Activated naive CD4-positive, alpha-beta T cell treated with Interleukin-2 at 50 U/mL for 16 hours (primary cell): ENCODE results near the gene SPATA31E1.

Experiments used
- DNase-seq: peaks from one replicate; pipeline ENCODE4 v3.0.0-alpha.2; 2020

SPATA31E1 gene

DNA sequence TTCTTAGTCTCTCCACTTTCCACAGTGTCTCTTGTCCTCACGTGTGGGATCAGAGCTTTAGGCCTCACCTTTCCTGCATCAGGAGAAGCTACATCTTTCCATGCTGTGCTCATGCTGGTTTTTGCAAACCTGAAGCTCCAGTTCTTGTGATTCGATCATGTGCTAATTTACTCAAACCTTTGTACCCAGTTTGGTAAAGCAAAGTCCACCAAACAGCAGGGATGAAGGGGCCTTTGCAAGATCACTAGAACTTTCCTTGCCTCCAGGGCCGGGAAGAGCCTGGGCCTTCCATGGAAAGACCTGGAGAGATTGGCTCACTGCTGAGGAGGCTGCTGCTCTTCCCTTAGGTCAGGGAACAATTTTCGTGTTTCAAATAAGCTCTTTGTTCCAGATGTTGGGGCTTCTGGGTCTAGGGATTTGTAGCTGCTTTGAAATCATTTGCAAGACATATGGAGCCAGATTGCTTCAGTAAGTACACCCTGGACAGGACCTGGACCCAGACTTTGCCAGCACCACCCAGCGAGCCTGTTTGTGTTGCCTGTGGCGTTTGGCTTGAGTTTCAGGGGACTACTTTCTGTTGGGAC is 18.7 kb upstream of the SPATA31E1 start:
- DNase-seq, result no peak

DNA sequence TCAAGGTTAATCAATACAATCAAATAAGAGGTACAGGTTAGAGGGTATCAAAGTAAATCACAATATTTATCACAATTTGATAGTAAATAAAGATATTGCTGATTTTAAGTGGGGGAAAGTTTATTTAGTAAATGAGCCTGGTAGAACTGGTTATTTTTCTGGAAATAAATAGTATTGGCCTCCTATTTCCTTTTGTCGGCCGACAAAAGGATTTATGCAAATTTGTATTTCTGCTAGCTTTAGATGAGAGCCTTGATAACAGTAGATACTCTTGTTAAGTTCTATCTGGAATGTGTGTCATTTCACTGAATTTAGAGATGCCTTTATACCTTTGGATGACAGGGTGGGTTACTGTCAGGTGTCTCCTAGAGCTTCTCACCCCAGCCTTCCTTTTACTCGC is 17.8 kb upstream of the SPATA31E1 start:
- no peak for DNase-seq

DNA sequence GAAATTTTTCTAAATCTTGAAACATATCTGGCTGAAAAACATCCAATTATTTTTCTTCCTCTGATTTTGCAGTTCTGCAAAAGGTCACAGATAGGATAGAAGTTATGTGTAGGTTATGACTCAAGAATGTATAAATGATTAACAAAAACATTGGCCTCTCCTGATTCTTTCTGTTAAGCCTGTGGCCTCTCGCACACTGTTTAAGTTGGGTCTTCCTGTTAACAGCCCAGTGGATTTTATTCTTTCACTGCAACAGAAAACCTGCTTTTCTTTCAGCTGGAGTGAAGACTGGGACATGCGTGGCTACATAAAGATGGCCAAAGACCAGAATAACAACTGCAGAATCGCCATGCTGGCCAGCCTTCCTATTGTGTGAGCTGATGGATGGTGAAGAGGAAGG is 17.1 kb upstream of the SPATA31E1 start:
- no peak for DNase-seq

DNA sequence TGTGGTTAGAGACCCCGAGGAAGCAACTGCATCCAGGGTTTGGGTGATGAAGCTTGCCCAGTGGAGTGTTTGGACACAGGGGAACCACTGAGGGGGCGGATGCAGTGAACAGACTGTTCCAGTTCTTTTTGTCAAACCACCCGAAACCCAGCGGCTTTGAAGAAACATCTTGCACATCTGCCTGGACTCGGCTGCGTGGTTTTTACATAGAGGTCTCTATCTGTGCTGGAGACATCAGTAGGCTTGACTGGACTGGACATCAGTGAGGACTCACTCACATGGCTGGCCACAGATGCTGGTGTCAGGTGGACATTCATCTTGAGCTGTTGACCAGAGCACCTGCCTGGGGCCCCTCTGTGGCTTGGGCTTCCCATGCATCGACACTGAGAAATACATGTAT is 15.3 kb upstream of the SPATA31E1 start:
- DNase-seq, result no peak

DNA sequence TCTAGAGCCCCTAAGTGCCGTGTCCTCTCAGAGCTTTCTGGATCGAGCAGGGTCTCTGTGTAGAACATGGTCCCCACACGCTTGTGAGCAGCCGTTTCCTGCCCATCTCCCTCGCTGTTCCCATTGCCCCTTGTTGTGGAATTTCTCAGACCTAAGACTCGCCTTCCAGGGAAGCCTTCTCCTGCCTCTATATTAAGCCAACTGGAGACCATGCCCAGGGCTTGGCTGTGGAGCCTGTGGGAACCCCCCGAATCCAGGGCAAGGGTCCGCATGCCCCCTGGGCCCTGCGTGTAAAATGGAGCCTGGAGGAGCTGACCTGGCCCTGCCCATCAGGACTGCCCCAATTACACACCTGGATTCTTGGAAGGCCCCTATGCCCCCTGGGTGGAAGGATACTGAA is 14.5 kb upstream of the SPATA31E1 start:
- no peak for DNase-seq

DNA sequence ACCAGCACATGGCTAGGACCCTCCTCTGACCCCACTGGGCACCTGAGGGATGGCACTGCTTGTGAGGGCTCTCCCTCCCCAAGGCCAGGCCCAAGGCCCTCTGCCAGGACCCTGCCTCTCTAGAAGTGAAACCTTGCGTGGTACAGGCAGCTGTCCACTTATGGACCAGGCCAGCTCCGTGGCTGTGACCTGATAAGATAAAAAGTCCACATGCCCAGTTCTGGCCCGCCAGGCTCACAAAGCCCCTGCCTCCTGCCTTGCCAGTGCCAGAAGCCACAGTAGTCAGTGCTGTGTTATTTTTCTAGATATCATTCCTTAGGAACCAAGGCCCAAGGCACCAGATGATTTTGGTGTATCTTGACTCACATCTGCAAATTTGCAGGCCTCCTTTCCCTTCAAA is 14.0 kb upstream of the SPATA31E1 start:
- DNase-seq, result no peak

DNA sequence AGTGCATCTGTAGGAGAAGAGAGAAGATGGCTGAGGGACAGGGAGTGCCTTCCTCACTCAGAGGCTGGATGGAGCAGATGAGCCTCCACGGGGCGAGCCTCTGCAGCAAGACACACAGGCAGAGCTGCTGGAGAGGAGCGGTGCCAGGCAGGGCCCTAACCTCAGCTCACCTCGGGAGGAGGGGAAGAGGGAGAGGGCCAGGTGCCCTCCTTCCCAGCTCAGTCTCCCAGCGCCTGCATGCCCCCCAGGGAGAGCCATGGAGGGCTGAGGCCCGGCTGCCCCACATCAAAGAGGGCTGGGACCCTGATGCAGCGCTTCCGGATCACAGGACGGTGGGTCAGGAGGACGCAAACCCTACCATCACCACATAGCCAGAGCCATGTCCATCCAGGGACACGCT is 13.6 kb upstream of the SPATA31E1 start:
- DNase-seq, result no peak

DNA sequence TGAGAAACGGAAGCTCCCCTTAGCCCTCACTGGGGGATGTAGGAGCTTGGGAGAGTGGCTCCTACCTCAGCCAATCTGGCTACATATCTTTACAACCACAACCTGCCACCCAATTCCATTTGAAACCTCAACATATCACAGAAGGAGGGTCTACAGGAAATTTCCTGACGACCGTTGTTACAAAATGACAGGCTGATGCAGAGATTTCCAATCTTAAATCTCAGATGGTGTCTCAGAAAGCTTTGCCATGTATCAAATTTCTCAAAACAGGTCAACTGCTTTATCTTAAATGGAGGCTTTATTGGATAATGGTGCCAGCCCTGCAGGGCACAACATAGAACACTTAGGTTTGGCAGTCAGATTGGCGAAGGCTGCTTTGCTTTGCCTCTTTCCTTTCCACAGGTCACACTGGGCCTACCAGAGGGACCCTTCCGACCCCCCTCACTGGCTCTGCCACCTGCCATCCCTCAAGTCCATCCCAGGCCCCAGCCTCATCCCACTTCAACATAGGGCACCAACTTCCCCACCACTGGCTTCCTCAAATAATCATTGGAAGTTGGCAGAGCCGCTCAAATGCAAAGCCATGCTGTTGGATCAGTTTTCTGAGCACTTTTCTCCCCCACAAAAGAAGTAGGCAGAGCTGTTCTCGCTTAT is 11.1 kb upstream of the SPATA31E1 start:
- DNase-seq, result no peak

DNA sequence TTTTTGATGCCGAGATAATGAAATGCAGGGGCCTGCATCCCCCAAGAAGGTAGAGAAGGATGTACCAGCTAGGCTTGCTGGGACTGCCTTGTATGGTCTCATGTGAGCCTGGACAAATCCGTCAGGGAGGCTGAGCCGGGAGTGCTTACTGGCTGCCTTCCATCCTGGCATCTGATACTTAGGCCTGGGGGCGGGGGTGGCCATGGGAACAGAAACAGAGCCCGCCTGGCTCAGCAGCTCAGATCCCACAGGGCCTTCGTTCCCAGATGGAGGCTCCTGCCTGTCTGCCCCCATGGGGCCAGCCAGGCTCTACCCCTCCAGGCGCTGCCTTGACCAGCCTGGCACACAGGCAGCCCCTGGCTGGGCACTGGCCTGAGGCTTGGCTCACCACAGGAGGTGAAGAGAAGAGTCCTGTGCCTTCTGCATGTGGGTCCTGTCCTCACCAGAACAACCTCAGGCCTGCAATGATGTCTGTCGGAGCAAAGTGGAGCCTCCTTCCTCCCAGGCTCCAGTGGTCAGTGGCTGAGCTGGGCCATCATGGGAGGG is 10.5 kb upstream of the SPATA31E1 start:
- no peak for DNase-seq

DNA sequence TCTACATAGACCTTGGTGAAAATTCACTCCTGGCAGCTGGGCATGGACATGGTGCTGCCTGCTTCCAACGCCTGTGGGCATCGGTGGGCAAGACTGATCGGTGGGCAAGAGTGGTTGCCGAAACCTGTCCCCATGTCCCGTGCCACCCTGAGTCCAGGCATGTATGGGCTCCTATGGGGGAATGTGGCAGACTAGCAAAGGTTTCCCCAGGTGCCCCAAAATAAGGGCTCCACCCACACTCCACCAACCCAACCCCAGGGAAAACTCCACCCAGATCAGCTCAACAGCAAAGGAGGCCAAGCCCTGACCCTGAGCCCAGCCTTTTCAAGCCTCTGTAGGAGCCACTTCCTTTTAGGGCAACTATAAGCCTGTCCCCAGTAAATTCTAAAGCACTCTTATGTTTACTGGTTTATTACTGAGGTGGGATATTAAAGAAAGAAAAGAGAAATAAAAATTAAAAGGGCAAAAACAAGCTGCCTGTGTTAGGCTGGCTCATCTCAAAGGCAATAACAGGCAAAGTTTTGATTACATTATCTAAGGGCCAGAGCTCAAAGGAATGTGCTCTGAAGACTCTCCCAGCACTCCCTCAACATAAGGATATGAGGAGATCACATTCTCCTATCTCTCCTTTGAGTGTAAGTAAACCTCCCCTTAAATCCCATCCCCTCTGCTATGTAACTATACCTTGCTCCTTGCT is 8.9 kb upstream of the SPATA31E1 start:
- no peak for DNase-seq

DNA sequence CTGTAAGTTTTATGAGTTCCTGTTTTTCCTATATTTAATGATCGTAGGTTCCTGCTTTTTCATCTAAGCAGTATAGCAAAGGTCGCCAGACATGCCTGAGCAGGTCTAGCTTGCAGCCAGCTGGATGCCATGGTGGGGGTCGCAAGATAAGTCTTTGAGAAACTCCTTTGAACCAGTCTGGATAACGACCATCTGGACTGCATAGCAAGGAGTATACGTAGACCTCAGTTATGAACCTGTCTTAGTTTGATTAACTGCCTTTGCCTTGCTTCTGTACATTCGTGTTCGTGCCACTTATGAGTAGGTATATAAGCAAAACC is 8.4 kb upstream of the SPATA31E1 start:
- DNase-seq, result no peak

DNA sequence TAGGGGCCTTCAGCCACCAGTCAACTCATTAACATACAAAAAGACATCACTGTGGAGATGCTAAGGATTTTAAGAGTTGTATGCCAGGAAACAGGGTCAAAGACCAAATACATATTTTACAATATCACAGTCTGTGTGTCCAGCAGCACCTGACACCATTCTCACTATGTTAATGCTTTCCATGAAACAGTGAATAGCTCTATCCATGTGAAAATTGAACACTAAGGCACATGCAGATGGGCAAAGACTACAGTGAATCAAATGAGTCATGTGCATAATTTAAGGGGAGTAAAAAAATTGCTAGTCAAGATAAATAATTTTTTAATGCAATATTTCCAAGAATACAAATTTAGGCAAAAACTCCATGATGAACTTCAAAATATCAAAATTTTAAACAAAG is 7.6 kb upstream of the SPATA31E1 start:
- DNase-seq, result no peak

DNA sequence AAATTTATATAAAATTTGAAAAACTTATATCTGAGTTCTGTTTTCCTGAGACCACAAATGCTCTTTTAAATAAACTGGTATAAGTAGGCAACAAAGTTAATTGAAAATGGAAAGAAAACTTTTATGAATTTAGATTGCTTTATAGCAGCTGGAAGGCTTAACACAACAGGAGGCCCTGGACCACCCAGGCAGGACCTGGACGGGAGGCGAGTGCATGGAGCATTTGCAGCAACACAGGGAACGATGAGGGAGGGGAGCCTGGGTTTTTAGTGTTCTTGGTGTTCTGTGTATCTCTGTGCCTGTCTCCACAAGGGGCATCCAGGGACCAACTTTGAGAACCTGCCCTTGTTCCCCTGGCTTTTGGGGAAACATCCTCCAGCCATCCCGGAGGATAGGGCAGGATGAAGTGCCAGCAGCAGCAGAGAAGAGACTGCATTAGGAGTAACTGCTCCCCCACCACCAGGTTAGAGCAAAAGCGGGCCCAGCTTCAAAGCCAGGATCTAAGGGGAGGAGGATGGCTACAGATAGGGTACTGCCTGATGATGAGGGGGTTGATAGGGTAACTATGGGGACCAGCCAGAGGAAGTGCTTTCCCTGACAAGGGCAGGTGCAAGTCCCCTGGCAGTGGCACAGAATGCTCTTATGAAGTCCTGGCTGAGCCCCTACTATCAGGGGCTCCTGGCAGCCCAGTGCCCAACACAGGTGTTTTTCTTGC is 6.7 kb upstream of the SPATA31E1 start:
- no peak for DNase-seq

DNA sequence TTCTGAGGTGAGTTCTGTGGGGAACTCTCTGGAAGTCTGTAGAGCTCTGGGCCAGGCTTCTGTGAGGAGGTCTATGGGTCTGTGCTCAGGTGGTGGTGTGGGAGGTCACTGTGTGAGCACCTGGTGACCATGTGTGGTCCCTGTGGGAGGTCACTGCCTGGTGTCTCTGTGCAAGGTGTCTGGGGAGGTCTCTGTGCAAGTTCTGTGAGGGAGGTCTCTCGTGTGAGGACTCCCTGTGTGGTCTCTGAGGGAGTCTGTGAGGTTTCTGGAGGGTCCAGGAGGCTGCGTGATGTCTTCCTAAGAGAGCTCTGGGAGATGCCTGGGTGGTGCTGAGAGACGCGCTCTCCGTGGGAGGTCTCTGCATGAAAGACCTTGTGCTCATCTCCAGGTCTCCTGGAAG is 6.0 kb upstream of the SPATA31E1 start:
- DNase-seq, result no peak

DNA sequence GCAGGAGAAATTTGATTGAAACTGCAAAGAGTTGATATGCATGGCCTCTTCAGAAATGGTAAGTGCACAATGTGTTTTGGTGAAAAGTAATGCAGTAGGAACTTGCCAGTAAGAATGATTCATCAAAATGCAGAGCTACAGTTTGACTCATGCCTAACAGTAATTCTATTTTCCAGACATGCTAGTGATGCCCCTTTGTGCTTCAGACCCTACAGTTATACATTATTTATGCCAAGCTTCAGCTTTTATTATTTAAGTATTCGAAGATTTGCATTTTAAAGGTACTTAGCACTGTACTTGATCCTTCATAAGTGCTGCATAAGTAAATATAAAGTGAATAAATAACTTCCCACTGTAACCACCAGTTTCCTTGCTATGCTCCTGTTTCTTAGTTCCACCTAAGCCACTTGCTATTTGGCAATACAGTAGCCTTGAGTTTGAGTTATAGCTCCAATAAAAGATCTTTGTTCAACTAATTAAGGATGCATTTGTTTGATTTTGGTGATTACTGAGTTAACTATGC is 3.6 kb upstream of the SPATA31E1 start:
- DNase-seq, result no peak

DNA sequence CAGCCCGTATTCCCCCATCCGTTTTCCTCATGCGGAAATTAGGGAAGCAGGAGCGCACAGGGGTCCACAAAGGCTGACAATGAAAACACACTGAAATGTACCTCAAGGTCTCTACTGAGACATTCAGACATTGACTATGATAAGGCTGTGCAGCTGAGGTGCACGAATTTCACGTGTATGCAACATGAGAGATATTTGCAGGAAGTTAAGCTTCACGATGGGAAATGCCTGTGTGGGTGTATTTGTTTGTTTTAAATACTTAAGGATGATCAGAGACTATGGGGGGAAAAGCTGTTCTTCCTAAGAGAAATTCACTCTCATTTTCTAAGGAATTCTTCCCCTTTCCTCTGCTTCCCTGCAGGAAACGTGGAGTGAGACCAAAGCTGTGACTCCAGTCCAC is 2.6 kb upstream of the SPATA31E1 start:
- no peak for DNase-seq

DNA sequence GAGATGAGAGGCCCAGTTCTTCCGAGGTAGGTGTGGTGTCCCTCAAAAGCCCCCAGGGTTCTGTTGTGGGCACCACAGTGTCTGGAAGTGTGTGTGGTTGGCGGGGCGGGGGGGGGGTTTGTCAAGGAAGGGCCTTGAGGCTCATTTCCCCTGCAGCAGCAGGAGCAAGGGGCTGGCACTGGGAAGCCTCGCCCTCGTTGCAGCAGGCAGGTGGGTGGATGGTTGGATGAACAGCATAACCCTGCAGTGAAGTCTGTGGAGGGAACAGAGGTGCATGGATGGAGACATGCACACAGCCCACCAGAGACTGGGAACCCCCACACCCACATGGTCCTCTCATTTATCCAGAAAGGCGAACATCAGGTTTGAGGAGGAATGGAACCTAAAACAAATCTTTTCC is 2.0 kb upstream of the SPATA31E1 start:
- DNase-seq, result no peak

DNA sequence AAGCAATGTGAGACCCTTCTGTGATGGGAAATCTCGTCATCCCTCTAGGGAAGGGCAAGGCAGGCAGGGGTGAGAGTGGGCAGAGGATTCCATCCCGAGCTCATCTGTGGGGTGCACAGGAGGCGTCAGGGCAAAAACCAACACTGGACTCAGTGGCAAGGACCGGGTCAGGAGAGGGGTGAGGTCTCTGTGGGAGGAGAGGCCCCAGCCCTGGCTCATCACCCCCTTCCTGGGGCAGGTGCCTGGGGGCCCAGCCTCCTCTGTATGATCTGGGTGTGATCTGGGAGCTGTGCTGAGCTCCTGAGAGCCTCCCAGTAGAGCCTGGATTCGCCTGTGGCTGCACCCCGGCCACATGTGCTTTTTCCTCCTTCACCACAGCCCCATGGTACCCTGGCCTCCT is 597 bp downstream of the SPATA31E1 start:
- no peak for DNase-seq

DNA sequence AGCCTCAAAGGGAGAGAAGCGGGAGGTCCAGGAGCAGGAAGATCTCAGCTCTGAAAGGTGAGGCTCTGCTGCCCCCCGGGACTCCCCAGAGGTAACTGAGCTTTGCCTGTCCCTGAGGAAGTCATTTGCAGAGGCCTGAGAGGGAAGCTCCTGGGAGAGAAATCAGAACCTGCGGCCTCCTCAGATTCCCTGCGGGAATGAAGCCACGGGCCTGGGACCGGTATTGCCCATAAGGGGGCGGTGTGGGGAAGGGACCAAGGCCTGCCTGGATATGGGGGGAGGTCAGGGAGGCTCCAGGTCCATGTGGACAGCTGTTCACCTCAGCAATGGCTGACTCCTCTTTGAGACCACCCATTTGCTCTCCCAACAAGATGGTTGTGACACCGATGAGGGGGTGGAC is 1.3 kb downstream of the SPATA31E1 start:
- DNase-seq, result no peak

DNA sequence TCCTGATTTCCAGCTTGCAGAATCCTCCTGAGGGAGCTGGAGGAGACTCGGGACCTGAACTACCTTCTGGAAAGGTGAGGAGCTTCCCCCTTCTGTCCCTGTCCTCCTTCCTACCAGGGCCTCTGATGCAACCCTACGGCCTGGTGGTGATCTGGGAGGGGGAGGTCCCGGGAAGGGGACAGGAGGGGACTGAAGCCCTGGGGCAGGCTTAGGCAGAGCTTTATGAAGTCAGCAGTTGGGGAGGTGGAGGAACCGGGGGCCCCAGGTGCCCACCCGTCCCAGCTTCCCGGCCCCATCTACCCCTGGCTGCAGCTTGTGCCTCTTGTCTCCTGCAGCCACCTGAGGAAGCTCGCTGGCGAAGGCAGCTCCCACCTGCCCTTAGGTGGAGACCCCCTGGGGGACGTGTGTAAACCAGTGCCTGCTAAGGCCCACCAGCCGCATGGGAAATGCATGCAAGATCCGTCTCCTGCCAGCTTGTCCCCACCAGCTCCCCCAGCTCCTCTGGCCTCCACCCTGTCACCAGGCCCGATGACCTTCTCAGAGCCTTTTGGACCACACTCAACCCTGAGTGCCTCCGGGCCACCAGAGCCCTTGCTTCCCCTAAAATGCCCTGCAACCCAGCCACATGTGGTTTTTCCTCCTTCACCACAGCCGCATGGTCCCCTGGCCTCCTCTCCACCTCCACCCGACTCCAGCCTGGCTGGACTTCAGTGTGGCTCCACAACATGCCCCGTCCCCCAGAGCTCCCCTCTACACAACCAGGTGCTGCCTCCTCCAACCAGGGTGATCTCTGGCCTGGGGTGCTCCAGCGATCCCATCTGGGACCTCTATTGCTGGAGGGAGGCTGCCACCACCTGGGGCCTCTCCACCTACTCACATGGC is 2.1 kb downstream of the SPATA31E1 start:
- no peak for DNase-seq

DNA sequence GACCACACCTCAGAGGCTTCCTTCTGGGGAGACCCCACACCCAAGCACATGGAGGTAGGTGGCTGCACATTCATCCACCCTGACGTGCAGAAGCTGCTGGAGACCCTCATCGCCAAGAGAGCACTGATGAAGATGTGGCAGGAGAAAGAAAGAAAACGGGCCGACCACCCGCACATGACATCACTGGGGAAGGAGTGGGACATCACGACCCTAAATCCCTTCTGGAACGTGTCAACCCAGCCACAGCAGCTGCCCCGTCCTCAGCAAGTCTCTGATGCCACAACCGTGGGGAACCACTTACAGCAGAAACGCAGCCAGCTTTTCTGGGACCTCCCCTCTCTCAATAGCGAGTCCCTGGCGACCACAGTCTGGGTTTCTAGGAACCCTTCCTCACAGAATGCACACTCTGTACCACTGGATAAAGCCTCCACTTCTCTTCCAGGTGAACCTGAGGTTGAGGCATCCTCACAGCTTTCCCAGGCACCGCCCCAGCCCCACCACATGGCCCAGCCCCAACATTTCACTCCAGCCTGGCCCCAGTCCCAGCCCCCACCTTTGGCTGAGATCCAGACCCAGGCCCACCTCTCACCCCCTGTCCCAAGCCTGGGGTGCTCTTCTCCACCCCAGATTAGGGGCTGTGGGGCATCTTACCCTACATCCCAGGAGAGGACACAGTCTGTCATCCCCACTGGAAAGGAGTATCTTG is 3.0 kb downstream of the SPATA31E1 start:
- no peak for DNase-seq
